GM04504 (cell line): ENCODE data around the gene TBC1D8B.
"Not testable (repeated sequence)": the region's sequence is repeated elsewhere in the genome, so short reads cannot be mapped to it uniquely, and the experiment has no call there.

Experiments used
- DNase-seq: peaks from one replicate; pipeline ENCODE4 v3.0.0-alpha.2; 2012; ENCODE audit warnings: low read depth

TBC1D8B gene

GRCh38 chrX:106802388-106803275 is at the start of gene TBC1D8B:
Gene TBC1D8B, plus strand, starts transcription at chrX:106802673. Its CDS starts 181 bp downstream, at chrX:106802854.
- peak; percentile 80 for DNase-seq

GRCh38 chrX:106769288-106769687 is 33.2 kb upstream of the TBC1D8B start:
- not testable (repeated sequence) for DNase-seq

GRCh38 chrX:106774981-106775380 is 27.5 kb upstream of the TBC1D8B start:
- no peak for DNase-seq

- DNase-seq: no peak
Observed at GRCh38 chrX:106780264-106780663, 22.2 kb upstream of the TBC1D8B start.

- DNase-seq: no peak
Observed at GRCh38 chrX:106780664-106781377, 21.7 kb upstream of the TBC1D8B start.

- no peak for DNase-seq
Observed at GRCh38 chrX:106783716-106784115, 18.8 kb upstream of the TBC1D8B start.

GRCh38 chrX:106791495-106791894 is 11.0 kb upstream of the TBC1D8B start:
- no peak for DNase-seq

- DNase-seq: no peak
Observed at GRCh38 chrX:106802063-106802387, 448 bp upstream of the TBC1D8B start.

GRCh38 chrX:106811131-106811910 is 8.8 kb downstream of the TBC1D8B start:
- no peak for DNase-seq

- DNase-seq: not testable (repeated sequence)
Observed at GRCh38 chrX:106812930-106813329, 10.5 kb downstream of the TBC1D8B start.

- DNase-seq: not testable (repeated sequence)
Observed at GRCh38 chrX:106814093-106814492, 11.6 kb downstream of the TBC1D8B start.

GRCh38 chrX:106862972-106863688 is 60.7 kb downstream of the TBC1D8B start:
- DNase-seq: no peak

GRCh38 chrX:106863697-106864096 is 61.2 kb downstream of the TBC1D8B start:
- DNase-seq: no peak

- DNase-seq: not testable (repeated sequence)
Observed at GRCh38 chrX:106872796-106873195, 70.3 kb downstream of the TBC1D8B start.

GRCh38 chrX:106874075-106874474 is 71.6 kb downstream of the TBC1D8B start:
- no peak for DNase-seq

- DNase-seq: no peak
Observed at GRCh38 chrX:106875151-106875550, 72.7 kb downstream of the TBC1D8B start.

GRCh38 chrX:106889468-106889867 is 87.0 kb downstream of the TBC1D8B start:
- no peak for DNase-seq

- DNase-seq: no peak
Observed at GRCh38 chrX:106891762-106892460, 89.4 kb downstream of the TBC1D8B start.

GRCh38 chrX:106894392-106894909 is 92.0 kb downstream of the TBC1D8B start:
- peak; percentile 42 for DNase-seq

GRCh38 chrX:106894978-106895452 is 92.5 kb downstream of the TBC1D8B start:
- peak; percentile 38 for DNase-seq

GRCh38 chrX:106897259-106897658 is 94.8 kb downstream of the TBC1D8B start:
- DNase-seq: no peak
